HL-60 (cell line): ENCODE data around the gene GPR142.

ENCODE experiments used
- CTCF ChIP-seq: IDR thresholded peaks from one replicate; pipeline ENCODE4 v1.5.1; 2011; ENCODE audit warnings: low read length, control low read depth, inconsistent platforms; ENCODE audit not compliant: insufficient read depth
- GABPA ChIP-seq: IDR thresholded peaks from 2 replicates; pipeline ENCODE4 v1.6.1; 2012; ENCODE audit warnings: low read depth
- POLR2AphosphoS5 ChIP-seq: IDR thresholded peaks from 2 replicates; pipeline ENCODE4 v1.6.1; 2012; ENCODE audit warnings: low read depth
- REST ChIP-seq: IDR thresholded peaks from 2 replicates; pipeline ENCODE4 v1.6.1; 2012; ENCODE audit warnings: low read depth; ENCODE audit not compliant: insufficient replicate concordance

DNA sequence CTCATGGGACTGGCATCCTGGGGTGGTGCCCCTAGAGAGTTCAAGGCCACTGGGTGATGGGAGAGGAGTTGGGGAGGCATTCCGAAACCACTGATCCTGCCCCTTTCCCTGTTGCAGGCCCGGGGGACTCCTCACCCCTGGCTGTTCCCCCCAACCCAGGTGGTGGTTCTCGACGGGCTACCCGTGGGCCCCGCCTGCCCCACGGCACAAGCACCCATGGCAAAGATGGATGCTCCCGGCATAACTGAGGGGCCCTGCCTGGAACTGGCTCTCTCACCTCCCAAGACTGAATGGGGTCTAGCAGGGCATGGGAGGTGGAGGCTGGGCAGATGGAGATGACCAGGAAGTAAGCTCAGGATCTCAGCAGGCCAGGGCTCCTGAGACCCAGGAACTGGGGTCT, 12.2 kb upstream of the GPR142 start:
- TF ChIP-seq CTCF (no peak), POLR2AphosphoS5 (no peak), REST (no peak), GABPA (no peak)
